ENCODE results near the gene FBXO10.

Gene FBXO10

GRCh38 chr9:37592108-37592951, 16.1 kb upstream of the FBXO10 start, which contains the start of gene TOMM5:
TSS of gene TOMM5 (minus strand) at chr9:37592597. CDS start at chr9:37592532, 65 bp downstream.
- peak; percentile 71 to 80 for DNase-seq

DNA sequence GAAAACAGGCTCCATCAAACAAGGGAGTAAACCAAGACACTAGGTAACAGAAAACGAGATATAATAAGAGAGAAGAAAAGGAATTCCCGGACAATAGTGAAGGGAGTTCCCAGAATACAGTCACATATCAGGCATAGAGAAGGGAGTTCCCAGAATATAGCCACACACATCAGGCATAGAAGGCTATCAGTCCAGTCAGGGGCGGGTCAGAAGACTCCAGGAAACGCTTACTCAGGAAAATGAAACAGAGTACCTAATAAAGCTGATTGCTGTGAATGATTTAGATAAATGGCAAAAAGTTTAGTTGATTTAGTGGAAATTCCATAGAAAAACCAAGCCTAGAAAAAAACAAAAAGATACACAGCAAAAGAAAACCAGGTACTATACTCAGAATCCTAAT, 11.3 kb upstream of the FBXO10 start:
- DNase-seq, result no peak

DNA sequence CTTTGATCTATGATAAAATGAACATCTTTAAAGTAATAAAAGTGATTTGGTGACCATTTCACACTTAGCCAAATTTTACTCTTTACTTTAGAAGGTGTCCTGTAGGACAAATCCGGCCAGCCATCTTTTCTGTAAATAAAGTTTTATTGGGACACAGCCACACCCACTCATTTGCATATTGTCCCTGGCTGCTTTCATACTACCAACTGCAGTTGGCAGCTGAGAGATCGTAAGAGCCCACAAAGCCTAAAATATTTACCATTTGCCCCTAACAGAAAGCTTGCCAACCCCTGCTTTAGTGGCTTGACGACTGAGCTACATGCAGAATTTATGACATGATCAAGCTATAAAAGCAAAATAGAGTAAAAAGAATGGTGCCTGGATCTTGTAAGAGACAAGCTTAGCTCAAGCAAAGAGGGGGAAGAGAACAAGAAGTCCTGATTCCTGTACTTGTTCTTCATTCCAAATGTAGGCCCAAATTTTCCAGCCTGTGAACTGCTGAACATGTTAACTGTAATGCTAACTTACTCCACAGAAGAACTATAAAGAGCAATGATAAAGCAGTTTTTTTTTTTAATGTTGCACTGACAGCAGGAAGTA, 7.4 kb upstream of the FBXO10 start:
- no peak for DNase-seq

DNA sequence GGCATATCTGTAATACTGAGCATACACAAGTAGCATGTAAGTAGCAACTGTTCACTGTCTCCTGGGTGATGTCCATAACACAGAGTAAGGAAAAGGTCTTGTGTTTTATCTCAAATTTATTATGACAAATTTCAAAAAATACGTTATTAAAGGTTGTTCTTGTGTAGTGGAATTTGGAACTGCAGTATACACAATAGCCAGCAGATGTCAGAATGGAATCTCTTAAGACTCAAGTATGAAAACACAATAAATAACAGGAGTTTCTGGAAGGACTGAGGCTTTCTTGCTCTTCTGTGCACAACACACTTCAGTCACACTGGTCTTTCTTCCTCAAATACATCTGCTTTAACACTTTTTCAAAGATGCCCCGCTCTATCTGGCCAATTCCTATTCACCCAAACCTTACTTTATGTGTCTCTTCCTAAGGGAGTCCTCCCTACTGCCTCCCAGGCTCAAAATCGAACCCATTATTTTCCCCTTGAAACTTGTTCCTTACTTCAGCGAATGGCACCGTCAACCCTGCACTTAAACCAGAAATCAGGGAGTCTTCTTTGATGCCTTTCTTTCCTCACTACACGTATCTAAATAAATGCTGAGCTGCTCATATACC, 6.5 kb upstream of the FBXO10 start:
- no peak for DNase-seq

DNA sequence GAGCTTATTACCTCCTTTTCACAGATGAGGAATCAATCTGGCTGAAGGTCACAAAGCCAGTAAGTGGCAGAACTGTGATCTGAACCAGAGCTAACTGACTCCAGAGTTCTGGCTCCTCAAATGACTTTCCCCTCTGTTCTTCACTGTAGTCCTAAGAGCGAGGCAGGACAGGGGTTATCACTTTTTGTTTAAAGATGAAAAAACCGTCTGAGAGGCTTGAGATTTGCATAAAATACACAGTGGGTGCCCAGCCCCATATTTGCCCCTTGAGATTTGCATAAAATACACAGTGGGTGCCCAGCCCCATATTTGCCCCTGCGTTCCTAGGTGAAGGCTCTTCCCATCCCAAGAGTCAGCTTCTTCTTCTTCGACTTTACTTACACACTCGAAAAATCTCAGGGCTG, 667 bp downstream of the FBXO10 start:
- DNase-seq, result no peak

GRCh38 chr9:37575001-37575400, 1.2 kb downstream of the FBXO10 start:
- no peak for DNase-seq

DNA sequence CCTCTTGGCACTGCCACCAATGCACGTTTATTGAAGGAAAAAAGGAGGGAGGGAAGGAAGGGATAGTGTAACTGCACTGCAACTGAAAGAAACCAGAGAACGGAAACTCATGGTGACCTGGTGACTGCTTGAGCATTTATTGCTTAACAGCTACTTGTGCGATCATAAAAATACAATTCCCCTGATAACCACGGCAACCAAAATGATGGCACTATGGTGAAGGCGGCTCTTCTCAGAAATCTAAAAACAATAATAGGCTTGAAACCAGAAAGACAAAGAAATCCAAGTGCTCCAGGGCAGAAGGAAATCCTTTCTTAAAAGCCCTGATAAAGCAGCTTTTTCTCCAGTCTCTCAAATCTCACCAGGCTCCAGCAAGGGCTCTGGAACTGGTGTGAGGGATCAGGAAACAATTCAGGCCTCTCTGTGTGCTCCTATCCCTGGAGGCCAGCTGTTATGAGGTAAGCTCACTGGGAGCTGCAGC, 1.9 kb downstream of the FBXO10 start:
- no peak for DNase-seq

DNA sequence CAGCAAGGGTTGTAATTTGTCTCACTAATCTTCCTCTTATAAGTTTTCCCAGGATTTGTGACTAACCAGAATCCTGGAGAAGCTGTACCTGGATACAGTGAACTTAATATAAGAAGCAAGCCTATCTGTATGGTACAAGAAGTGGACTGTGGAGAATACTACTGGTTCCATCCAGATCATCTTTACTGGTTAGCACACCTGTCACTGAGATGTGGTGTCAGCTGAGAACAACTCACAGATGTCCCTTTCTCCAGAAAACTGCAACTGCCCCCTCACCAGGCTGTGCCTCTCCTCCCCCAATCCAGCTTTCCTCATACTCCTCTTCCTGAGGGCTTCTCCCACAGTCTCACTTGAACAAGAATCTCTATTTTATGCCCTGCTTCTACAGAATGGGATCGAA, 4.9 kb downstream of the FBXO10 start:
- DNase-seq, result no peak

GRCh38 chr9:37566716-37567115, 9.5 kb downstream of the FBXO10 start:
- no peak for DNase-seq

DNA sequence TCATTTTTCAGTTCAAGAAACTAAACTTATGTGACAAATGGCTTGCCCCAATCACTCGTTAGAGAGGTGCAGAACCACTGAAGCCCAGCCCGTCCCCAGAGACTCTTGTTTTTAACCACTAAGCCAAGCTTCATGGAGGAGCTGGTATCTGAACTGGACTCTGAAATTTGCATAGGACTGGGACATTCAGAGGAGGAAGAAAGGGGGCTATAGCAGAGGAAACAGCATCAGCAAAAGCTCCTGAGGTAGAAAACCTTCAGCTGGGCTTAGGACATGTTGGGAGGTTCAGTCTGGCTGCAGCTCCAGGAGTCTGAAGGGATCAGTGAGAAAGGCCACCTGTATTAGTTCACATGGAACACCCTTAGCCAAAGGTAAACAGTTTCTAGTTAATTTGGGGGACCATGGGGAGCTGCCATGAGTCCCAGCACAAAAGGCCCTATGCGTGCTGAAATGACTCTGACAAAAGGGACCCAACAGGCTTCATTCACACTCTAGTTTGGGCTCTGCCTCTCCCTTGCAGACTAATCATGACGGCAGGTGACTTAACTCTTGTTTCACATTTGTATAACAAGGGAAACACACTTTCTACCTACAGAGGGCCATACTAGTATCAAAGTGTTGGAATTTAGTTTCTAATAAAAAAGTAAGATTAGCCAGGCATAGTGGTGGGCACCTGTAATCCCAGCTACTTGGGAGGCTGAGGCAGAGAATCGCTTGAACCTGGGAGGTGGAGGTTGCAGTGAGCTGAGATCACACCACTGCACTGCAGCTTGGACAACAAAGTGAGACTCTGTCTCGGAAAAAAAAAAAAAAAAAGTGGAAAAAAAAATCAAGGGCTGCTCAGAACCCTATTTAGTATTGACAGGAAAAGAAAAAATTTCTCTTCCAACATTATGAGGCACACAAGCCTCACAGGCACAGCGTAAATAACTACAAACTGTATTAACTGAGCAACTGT, 10.2 kb downstream of the FBXO10 start:
- DNase-seq, result no peak

DNA sequence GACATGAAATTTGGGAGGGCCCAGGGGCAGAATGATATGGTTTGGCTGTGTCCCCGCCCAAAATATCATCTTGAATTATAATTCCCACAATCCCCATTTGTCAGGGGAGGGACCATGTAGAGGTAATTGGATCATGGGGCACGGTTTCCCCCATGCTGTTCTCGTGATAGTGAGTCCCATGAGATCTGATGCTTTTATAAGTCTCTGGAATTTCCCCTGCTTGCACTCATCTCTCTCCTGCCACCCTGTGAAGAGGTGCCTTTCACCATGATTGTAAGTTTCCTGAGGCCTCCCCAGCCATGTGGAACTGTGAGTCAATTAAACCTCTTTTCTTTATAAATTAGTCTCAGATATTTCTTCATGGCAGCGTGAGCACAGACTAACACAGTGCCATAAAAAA, 11.3 kb downstream of the FBXO10 start:
- no peak for DNase-seq

DNA sequence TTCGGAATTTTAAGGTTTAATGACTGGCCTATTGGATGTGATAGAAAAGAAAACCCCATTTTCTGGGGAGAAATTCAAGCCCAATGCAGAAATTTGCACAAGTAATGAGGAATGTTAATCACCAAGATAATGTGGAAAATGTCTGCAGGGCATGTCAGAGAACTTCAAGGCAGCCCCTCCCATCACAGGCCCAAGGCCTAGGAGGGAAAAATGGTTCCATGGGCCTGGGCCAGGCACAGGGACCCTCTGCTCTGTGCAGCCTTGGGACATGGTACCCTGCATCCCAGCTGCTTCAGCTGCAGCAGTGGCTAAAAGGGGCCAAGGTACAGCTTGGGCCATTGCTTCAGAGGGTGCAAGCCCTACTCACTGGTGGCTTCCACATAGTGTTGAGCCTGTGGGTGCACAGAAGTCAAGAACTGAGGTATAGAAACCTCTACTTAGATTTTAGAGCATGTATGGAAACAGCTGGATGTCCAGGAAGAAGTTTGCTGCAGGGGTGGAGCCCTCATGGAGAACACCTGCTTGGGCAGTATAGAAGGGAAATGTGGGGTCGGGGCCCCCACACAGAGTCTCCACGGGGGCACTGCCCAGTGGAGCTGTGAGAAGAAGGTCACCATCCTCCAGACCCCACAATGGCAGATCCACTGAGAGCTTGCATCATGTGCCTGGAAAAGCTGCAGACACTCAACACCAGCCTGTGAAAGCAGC, 12.2 kb downstream of the FBXO10 start:
- DNase-seq, result no peak

- no peak for DNase-seq
Measured at GRCh38 chr9:37562826-37563225, 13.4 kb downstream of the FBXO10 start.

GRCh38 chr9:37561682-37562081, 14.5 kb downstream of the FBXO10 start:
- DNase-seq, result no peak

DNA sequence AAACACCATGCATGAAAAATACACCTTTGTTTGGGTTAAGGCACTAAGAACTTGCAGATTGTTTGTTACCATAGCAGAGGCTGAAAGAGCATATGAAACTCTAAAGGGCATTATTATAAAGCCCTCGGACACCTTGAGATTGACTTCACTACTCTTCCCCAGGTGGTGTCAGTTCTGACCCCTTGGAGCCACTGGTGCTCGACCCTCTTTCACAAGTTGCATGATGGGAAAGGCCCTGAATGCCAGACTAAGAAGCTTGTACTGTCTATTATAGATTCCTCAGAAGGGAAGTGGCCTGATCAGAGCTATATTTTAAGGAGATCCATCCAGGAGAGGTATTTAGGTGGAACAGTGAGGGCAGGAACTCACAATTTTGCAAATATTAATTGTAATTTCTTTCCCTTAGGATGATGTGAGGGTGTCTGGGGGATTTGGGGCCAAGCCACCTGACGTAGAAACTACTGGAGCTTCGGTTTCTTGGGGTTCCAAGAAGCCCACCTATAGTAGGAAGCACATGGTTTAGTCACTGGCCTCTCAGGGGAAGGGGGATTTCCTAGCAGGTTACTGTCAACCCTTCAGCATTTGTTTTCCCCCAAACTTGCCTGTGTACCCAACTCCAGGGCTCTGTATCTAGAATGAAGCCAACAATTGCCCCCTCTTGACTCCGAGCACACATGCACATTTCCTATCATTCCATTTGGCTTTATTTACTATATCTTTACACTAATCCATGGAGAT, 16.2 kb downstream of the FBXO10 start:
- DNase-seq, result no peak

DNA sequence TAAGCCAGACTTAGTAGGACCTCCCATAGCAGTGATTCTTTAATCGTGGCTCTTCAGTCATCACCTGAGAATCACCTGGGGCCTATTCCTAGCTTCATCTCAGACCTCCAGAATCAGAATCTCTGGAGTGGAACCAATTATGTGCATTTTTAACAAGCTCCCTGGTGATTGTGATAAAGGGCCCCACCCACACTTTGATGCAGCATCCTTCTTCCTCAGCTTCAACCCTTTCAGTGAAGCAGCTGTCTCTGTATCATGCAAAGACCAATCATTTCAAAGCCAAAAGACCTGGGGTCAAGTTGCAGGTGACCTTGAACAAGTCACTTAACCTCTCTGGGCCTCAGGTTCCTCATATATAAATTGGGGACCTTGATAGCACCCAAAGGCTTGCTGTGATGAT, 17.1 kb downstream of the FBXO10 start:
- no peak for DNase-seq

GRCh38 chr9:37555786-37556185, 20.4 kb downstream of the FBXO10 start:
- DNase-seq, result no peak

DNA sequence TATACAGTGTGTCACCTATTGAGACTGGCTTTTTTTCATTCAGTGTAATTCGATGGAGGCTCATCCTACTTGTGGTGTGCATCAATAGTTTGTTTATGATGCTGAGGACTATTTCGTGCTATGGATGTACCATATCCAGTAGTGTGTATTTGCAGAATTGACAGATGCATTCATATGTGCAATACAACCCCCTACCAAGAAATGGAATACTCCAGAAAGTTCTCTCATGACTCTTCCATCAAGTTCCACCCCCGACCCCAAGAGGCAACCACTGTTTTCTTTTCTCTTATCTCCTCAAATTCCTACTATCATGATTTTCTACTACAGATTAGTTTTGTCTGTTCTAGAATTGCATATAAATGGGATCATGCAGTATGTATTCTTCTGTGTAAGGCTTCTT, 21.9 kb downstream of the FBXO10 start:
- no peak for DNase-seq

DNA sequence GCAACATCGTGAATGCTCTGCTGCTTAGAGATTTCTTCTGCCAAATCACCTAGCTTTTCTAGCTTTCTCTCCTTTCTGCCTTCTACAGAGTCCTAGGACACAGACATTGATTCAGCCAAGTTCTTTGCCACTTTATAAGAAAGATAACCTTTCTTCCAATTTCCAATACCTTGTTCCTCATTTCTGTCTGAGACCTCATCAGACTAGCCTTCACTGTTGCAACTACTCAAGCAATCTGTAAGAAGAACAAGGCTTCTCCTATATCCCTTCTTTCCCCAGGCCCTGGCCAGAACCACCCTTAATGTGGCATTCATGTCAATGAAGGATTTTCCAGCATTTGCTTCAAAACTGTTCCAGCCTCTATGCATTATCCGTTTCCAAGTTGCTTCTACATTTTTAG, 24.3 kb downstream of the FBXO10 start:
- no peak for DNase-seq

- DNase-seq, result no peak
Measured at GRCh38 chr9:37551468-37551867, 24.7 kb downstream of the FBXO10 start.

DNA sequence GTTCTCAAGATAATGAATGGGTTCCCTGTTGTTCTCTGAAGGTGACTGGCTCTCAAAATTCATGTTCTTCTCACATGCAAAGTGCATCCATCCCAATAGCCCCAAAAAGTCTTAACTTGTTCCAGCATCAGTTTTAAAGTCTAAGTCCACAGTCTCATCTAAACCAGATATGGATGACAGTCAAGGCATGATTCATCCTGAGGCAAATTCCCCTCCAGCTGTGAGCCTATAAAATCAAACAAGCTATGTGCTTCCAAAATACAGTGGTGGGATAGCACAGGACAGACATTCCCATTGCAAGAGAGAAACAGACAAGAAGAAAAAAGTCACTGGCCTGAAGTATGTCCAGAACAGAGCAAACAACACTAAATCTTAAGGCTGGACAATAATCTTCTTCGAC, 25.4 kb downstream of the FBXO10 start:
- DNase-seq, result no peak
